EH (cell line): ENCODE results near the gene DCST1.
A peak's percentile ranks its signal among the peaks of the same experiment; 100 is the strongest.

Experiments
- DNase-seq: peaks from one replicate; pipeline ENCODE4 v3.0.0-alpha.2; 2015; ENCODE audit warnings: low read depth

The DCST1 gene

DNA sequence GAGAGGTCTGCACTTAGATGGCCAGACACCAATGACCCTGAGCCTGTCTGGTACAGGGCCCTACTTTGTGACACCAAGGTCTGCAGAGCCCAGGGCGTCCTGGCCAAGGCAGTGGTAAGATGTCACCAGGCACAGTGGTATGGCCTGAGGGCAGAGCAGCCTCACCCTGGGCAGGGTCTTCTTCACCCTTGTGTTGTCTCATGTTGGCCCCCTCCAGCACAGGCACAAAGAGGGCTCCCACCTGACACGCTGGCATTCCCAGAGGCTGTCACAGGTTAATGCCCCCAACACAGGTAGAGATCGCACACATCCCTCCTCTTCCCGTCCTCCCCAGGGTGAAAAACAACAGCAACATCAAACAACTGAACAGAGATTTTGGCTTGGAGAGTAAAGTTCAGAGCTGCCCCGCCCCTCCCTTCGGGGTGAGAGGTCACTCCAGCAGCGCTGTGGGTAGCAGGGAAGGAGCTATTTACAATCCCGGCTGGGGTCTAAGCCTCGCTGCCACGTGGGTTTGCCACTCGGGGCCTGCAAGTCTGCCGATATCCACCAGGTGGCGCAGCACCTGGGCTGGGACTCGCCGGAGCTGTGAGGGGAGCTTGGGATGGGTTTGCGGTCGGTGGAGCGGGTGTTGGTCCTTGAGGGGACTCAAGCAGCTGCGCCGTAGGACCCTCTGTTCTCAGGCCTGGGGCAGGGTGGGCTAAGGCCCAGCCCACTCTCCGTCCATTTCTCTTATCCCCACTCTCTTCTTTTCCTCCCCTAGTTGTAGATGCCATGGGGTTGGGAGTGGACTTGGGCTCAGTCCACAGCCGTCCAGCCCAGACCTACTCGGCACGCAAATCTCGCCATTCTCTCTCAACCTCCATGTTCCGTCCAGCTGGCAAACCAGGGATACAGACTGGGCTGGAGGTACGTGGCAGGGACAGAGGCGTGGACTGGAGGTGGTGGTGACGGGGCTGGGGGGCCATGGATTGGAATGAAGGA, 57.7 kb downstream of the DCST1 start:
- DNase-seq: peak; percentile 68

- no peak for DNase-seq
These were observed 58.5 kb downstream of the DCST1 start for GRCh38 chr1:155092131-155092530.

GRCh38 chr1:155092641-155093040, 59.0 kb downstream of the DCST1 start:
- no peak for DNase-seq

DNA sequence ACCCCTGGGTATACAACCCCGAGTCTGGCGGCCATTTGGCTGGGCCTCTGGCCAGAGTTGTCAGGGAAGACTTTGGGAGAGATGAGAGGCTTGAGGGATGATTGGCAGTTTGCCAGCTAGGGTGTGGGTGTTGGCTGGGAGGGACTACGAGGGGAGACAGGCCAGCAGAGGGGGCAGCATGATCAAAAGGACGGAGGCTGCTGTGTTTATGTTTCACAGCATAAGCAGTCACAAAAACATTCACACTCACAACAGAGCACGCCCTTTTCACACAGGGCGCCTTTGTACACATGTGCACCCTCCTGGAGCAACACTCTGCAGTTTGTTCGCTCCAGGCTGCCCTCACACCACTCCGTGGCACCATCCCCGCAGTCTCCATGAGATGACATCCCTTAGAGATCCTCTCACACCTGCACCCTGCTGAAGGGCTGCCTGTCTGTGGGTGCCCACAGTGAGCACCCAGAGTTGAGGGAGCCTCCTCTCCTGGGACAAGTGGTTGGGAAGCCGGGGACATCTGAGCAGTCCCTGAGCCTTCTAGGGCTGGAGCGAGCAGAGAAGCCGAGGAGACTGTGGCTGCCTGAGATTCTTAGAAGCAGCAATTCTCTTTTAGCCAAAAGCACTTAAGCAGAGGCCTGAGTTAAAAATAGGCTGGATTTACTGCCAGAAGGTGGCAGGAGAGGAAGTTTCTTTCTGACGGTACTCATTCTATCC, 60.4 kb downstream of the DCST1 start:
- peak; percentile 62 for DNase-seq

GRCh38 chr1:155094622-155094948, 61.0 kb downstream of the DCST1 start:
- DNase-seq: no peak

GRCh38 chr1:155099331-155099730, 65.7 kb downstream of the DCST1 start:
- DNase-seq: no peak
